T-helper 9 cell (primary cell): Measurements from ENCODE around the gene SLC5A2.
"Not testable (repeated sequence)": the region's sequence is repeated elsewhere in the genome, so short reads cannot be mapped to it uniquely, and the experiment has no call there.

ENCODE experiments used
- DNase-seq: peaks from one replicate; pipeline ENCODE4 v3.0.0-alpha.2; 2020
- total RNA-seq, 2 donors: gene quantifications; one replicate each; lab custom pipeline; 2026; lab: John Stamatoyannopoulos, UW

The SLC5A2 gene
- total RNA-seq: 1.2 to 1.4 reads per million in 2 donors

DNA sequence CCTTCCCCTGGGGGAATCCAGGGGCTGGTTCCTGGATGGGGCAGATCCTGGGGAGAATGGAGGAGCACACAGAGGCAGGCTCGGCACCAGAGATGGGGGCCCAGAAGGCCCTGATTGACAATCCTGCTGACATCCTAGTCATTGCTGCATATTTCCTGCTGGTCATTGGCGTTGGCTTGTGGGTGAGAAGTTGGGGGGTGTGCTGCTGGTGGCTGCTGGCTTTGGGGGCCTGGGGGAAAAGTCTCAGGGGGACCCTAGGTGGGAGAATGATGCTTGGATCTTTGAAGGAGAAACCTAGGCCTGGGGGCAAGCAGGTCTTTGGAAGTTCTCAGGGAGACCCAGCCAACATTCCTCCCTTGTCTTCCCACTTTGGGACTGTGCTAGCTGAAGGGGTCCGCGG lies at the start of gene SLC5A2:
TSS of gene SLC5A2 (plus strand) at position 43 of the 400 bp plus-strand sequence. CDS start at position 57, 14 bp downstream.
- DNase-seq: no peak

DNA sequence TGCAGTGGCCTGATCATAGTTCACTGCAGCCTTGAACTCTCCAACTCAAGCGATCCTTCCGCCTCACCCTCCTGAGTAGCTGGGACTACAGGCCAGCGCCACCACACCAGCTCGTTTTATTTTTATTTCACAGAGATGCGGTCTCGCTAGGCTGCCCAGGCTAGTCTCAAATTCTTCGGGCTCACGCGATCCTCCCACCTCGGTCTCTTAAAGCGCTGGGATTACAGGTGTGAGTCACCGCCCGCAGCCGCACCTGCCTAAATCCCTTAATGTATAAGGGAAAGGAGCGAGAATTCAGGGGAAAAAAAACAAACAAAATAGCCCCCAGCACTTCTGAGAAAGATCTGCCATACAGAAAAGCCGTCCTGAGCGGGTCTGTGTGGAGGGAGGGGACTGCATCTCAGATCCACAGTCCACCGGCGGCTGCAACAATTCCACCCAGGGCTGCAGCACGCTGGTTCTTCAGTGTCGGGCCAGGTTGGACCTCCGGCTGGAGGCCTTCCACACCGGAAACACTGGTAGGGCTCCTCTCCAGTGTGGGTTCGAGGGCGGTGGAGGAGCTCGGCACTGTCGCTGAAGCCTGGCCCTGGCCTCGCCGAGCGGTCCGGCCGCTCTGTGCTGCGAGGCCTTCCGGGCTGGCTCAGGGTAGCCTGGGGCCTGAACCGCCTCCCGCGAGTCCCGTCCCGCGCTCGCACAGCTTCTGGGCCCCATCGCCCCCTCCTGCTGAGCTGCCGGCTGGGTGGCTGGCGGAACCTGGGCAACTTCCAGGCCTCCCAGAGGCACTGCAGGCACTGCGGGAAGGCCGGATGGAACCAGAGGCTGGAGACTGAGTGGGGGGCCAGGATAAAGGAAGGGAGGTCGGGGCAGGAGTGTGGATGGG lies 47.3 kb upstream of the SLC5A2 start:
- DNase-seq: no peak

GRCh38 chr16:31436221-31437045 lies 46.5 kb upstream of the SLC5A2 start:
- DNase-seq: no peak

GRCh38 chr16:31438414-31438813 lies 44.5 kb upstream of the SLC5A2 start:
- DNase-seq: no peak

GRCh38 chr16:31439023-31439422 lies 43.9 kb upstream of the SLC5A2 start:
- DNase-seq: not testable (repeated sequence)

- DNase-seq: no peak
Observed at GRCh38 chr16:31439519-31439918, 43.4 kb upstream of the SLC5A2 start.

DNA sequence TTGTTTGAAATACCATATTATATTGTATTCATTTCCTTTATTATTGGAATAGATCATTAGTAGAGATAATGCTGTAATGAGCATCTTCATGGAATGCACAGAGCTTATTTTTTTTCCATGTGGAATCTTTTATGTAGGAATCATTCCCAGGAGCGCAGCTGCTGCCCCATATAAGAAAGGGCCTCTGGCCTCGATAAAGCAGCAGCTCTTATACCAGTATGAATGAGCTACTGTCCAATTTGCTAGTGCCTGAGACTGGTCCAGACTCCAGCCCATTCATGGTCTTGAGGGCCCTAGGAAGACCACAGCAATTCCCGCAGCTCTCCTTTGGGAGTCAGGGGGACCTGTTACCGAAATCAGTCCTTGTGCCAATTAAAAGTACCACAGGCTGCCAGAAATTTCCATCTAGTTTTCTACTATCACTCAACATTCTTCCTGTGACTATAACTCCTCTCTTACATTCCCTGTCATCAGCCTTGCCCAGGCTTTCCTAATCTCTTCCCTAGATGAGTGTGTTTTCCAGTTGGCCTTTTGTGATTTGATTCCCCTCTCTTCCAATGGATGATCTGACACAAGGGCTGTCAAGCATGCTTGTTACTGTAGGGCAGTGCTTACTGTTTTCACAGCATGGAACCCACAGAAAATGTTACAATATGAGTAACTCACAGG lies 42.3 kb upstream of the SLC5A2 start:
- no peak for DNase-seq

DNA sequence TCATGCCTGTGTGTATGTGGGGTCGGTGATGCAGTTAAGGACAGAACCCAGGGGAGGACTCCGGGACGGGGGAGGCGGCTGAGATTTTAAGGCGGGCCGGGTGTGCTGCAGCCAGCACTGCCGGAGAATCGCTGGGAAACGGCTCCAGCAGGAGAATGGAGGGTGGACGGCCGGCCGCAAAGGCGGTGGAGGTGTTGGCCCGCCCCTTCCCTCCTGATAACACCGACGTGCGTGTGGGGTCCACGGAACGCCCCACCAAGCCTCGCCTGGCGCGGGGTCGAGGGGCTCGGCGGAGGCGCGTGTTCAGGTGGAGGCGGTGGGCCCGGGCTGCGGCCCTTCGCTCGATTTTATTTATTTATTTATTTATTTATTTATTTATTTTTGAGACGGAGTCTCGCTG lies 41.0 kb upstream of the SLC5A2 start:
- no peak for DNase-seq

DNA sequence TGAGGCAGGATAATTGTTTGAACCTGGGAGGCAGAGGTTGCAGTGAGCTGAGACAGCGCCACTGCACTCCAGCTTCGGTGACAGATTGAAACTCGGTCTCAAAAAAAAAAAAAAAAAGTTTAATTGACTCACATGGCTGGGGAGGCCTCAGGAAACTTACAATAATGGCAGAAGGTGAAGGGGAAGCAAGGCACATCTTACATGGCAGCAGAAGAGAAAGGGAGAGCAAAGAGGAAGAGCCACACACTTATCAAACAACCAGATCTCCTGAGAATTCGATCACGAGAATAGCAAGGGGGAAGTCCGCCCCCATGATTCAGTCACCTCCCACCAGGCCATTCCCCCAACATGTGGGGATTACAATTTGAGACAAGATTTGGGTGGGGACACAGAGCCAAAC lies 37.0 kb upstream of the SLC5A2 start:
- not testable (repeated sequence) for DNase-seq

DNA sequence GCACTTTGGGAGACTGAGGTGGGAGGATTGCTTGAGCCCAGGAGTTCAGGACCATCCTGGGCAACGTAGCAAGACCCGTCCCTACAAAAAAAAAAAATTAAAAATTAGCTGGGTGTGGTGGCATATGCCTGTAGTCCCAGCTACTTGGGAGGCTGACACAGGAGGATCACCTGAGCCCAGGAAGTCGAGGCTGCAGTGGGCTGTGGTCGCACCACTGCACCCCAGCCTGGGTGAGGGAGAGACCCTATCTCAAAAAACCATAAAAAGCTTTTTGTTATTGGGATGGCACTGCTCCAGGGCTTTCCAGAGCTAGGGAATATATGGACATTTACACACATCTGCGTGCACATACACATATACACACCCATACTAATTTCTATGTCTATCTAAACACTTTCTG lies 31.7 kb upstream of the SLC5A2 start:
- DNase-seq: no peak

GRCh38 chr16:31451681-31452351 lies 31.1 kb upstream of the SLC5A2 start:
- no peak for DNase-seq

- DNase-seq: no peak
Observed at GRCh38 chr16:31452631-31453106, 30.3 kb upstream of the SLC5A2 start.

DNA sequence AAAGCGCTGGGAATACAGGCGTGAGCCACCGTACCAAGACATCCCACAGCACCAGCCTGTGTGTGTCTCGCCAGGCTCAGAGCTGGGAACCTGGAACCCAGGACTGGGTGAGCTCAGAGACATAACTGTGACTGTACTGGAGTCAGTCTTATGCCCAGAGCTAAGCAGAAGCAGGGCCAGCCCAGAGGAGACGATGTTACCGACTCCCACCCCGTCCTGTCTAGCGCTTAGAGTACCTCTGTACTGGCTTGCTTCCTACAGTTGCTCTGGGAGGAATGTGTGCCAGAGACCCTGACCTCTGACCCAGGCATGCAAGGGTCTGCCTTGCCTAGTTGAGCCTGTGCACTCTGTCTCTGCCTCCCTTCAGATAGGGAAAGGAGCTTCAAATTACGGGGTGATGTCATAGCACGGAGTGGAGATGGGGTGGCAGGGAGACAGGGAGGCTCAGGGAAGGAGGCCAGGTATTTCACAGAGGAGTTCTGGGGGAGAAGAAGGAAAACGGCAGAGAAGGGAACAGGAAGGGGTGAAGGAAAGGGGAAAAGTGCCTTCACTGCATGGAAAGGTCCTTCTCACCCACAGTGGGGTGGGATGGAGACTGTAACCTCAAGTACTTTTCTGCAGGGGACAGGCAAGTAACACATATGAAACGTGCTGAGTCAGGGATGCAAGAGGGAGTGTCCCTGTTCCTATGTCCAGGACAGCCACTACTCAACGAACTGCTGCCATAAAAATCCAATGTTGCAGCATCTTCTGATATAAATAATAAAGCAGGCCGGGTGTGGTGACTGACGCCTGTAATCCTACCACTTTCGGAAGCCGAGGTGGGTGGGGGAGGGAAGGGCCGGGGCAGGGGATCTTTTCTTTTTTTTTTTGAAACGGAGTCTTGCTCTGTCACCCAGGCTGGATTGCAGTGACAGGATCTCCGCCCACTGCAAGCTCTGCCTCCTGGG lies 29.4 kb upstream of the SLC5A2 start:
- no peak for DNase-seq

GRCh38 chr16:31455601-31456314 lies 27.2 kb upstream of the SLC5A2 start:
- DNase-seq: no peak

- DNase-seq: no peak
Observed at GRCh38 chr16:31456988-31457360, 25.9 kb upstream of the SLC5A2 start.

- peak; percentile 60 for DNase-seq
Observed at GRCh38 chr16:31458073-31458843, 24.7 kb upstream of the SLC5A2 start.

- DNase-seq: peak; percentile 93
Observed at GRCh38 chr16:31458844-31459686, 23.9 kb upstream of the SLC5A2 start, which contains the start of gene ARMC5. Gene ARMC5, plus strand, starts transcription at chr16:31459501. Its CDS starts 24 bp downstream, at chr16:31459525.
